Measurements from ENCODE around the gene NNAT.

GRCh38 chr20:37513779-37514359 lies 7.2 kb upstream of the NNAT start:
- no peak for TF ChIP-seq CTCF (IDR thresholded peaks at IDR 0.05)
- no peak for TF ChIP-seq EZH2 (IDR thresholded peaks at IDR 0.05; ENCODE audit: borderline replicate concordance, insufficient read depth, low read depth, low read length, poor library complexity, severe bottlenecking)

All from B cell (primary cell).